Measurements from ENCODE around the gene ROCK2.

GRCh38 chr2:11377928-11378545 is 33.6 kb upstream of the ROCK2 start:
- TF ChIP-seq CTCF (IDR thresholded peaks at IDR 0.05 in 2 of 3, conservative IDR thresholded peaks at IDR 0.05 in 1 of 3; ENCODE audit: insufficient read depth in 2 of 3, low read depth in 1 of 3, low read length in 3 of 3) (no peak), STAT6 (CRISPR knock-in tag; IDR thresholded peaks at IDR 0.05) (no peak), DNMT1 (IDR thresholded peaks at IDR 0.05) (no peak), ELF4 (CRISPR knock-in tag; IDR thresholded peaks at IDR 0.05) (no peak), ATF1 (CRISPR knock-in tag; IDR thresholded peaks at IDR 0.05) (no peak), ATF1 (tag; IDR thresholded peaks at IDR 0.05) (no peak), ZNF347 (CRISPR knock-in tag; IDR thresholded peaks at IDR 0.05; ENCODE audit: low read depth) (no peak), ZBTB26 (CRISPR knock-in tag; IDR thresholded peaks at IDR 0.05) (no peak), CC2D1A (IDR thresholded peaks at IDR 0.05) (no peak), ZBTB49 (CRISPR knock-in tag; IDR thresholded peaks at IDR 0.05; ENCODE audit: borderline replicate concordance) (no peak), YY1 (IDR thresholded peaks at IDR 0.05; ENCODE audit: borderline replicate concordance in 1 of 3, control insufficient read depth in 1 of 3, extremely low read depth in 1 of 3, insufficient read depth in 3 of 3, insufficient read length in 1 of 3, insufficient replicate concordance in 2 of 3, low read depth in 1 of 3, low read length in 2 of 3) (no peak)
